ENCODE data around the gene MAP6. TPM values are rescaled to one million over a fixed set of nuclear protein-coding genes. Genes with fewer than 3 reads are reported as not detected.

Gene MAP6
- total and polyA plus RNA-seq, 9 of the 15 experiments (the other 6 are each of a cell fraction or from before 2014, with no cell fraction given), result not detected

DNA sequence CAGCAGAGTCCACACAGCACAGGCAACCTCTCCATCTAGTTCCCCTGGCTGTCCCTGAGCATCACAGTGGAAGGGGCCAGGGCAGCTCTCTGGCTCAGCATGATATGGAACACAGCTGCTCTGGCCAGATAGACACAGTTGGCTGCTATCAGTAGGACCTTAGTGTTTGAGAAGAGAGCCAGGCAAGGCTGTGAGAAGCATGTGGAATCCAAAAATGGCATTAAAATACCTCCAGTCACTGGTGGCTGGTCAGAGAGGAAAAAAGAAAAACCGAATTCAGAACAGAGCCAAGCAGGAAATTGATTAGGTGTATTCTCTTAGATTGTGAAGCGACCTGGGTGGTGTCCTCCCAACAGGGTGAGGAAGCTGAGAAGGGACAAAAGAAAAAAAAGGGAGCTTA, 78.9 kb downstream of the MAP6 start (continued):
- TF ChIP-seq SRSF1 (IDR thresholded peaks at IDR 0.05; ENCODE audit: low read depth, low read length) (no peak), ZNF197 (CRISPR knock-in tag; IDR thresholded peaks at IDR 0.05; ENCODE audit: low read depth) (no peak), POLR2H (tag; IDR thresholded peaks at IDR 0.05; ENCODE audit: low read depth) (no peak), KDM4B (IDR thresholded peaks at IDR 0.05; ENCODE audit: borderline replicate concordance in 2 of 2, low read depth in 1 of 2) (no peak), PHB2 (IDR thresholded peaks at IDR 0.05; ENCODE audit: low read depth) (peak; percentile 93), RAD21 (CRISPR knock-in tag; conservative IDR thresholded peaks at IDR 0.05 in 1 of 2, IDR thresholded peaks at IDR 0.05 in 1 of 2) (no peak), FOXM1 (IDR thresholded peaks at IDR 0.05; ENCODE audit: low read depth) (peak; percentile 91), FOXM1 (CRISPR knock-in tag; IDR thresholded peaks at IDR 0.05; ENCODE audit: low read depth) (no peak), ZNF740 (CRISPR knock-in tag; IDR thresholded peaks at IDR 0.05) (no peak), ZNF740 (tag; IDR thresholded peaks at IDR 0.05) (no peak), CREBBP (IDR thresholded peaks at IDR 0.05; ENCODE audit: low read depth, low read length) (no peak), ELK3 (CRISPR knock-in tag; IDR thresholded peaks at IDR 0.05) (no peak), HDAC2 (IDR thresholded peaks at IDR 0.05) (peak; percentile 81), HLTF (IDR thresholded peaks at IDR 0.05) (peak; percentile 88), ZKSCAN3 (CRISPR knock-in tag; IDR thresholded peaks at IDR 0.05) (no peak), SAFB2 (IDR thresholded peaks at IDR 0.05; ENCODE audit: borderline replicate concordance, low read depth, low read length, severe bottlenecking) (no peak), ZBTB34 (CRISPR knock-in tag; IDR thresholded peaks at IDR 0.05) (no peak), EWSR1 (IDR thresholded peaks at IDR 0.05; ENCODE audit: borderline replicate concordance, low read depth, partially characterized antibody) (no peak), ZKSCAN1 (IDR thresholded peaks at IDR 0.05; ENCODE audit: low read depth, low read length) (peak; percentile 12; the same call in 1 of the 2 replicates), ZNF121 (CRISPR knock-in tag; conservative IDR thresholded peaks at IDR 0.05) (no peak), ZNF184 (CRISPR knock-in tag; IDR thresholded peaks at IDR 0.05) (no peak), SP2 (IDR thresholded peaks at IDR 0.05; ENCODE audit: extremely low read depth, low read depth, low read length, poor library complexity, severe bottlenecking) (no peak), KAT2B (IDR thresholded peaks at IDR 0.05; ENCODE audit: low read depth, low read length) (no peak), WHSC1 (IDR thresholded peaks at IDR 0.05; ENCODE audit: low read length) (no peak), HNRNPL (IDR thresholded peaks at IDR 0.05; ENCODE audit: low read depth, low read length) (no peak)
- TF ChIP-seq, protein P1, sequence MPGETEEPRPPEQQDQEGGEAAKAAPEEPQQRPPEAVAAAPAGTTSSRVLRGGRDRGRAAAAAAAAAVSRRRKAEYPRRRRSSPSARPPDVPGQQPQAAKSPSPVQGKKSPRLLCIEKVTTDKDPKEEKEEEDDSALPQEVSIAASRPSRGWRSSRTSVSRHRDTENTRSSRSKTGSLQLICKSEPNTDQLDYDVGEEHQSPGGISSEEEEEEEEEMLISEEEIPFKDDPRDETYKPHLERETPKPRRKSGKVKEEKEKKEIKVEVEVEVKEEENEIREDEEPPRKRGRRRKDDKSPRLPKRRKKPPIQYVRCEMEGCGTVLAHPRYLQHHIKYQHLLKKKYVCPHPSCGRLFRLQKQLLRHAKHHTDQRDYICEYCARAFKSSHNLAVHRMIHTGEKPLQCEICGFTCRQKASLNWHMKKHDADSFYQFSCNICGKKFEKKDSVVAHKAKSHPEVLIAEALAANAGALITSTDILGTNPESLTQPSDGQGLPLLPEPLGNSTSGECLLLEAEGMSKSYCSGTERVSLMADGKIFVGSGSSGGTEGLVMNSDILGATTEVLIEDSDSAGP (CRISPR knock-in tag; IDR thresholded peaks at IDR 0.05), result no peak

Data from K562 (cell line).